Mesodermal cell (in vitro differentiated cells): ENCODE data around the gene AMBP.

ENCODE experiments used
- H3K27ac ChIP-seq: 2 replicates; pipeline ENCODE4 v1.7.0; 2013; ENCODE audit warnings: mild to moderate bottlenecking, low read depth, low read length, moderate library complexity; ENCODE audit not compliant: severe bottlenecking
- H3K36me3 ChIP-seq: 2 replicates; pipeline ENCODE4 v1.7.1; 2013; ENCODE audit warnings: mild to moderate bottlenecking, low read length, moderate library complexity; ENCODE audit not compliant: control insufficient read depth, insufficient read depth
- H3K4me1 ChIP-seq: one replicate; pipeline ENCODE4 v1.7.1; 2013; ENCODE audit warnings: mild to moderate bottlenecking, low read length; ENCODE audit not compliant: insufficient read depth, control insufficient read depth, poor library complexity, severe bottlenecking
- H3K4me3 ChIP-seq: 2 replicates; pipeline ENCODE4 v1.7.0; 2013; ENCODE audit warnings: low read length, control low read depth, mild to moderate bottlenecking; ENCODE audit not compliant: insufficient read depth, poor library complexity, severe bottlenecking; ENCODE audit errors: extremely low read depth
- H3K9me3 ChIP-seq: 2 replicates; pipeline ENCODE4 v1.7.1; 2013; ENCODE audit warnings: mild to moderate bottlenecking, low read length, moderate library complexity; ENCODE audit not compliant: control insufficient read depth
- WGBS, 2 experiments: methylation state at CpG; one replicate each; pipeline ENCODE4 v1.1.5; 2013; ENCODE audit warnings: missing lambda C conversion rate in 2 of 2; ENCODE audit not compliant: insufficient coverage in 2 of 2; 5-methylcytosine and 5-hydroxymethylcytosine counted together

Gene AMBP

DNA sequence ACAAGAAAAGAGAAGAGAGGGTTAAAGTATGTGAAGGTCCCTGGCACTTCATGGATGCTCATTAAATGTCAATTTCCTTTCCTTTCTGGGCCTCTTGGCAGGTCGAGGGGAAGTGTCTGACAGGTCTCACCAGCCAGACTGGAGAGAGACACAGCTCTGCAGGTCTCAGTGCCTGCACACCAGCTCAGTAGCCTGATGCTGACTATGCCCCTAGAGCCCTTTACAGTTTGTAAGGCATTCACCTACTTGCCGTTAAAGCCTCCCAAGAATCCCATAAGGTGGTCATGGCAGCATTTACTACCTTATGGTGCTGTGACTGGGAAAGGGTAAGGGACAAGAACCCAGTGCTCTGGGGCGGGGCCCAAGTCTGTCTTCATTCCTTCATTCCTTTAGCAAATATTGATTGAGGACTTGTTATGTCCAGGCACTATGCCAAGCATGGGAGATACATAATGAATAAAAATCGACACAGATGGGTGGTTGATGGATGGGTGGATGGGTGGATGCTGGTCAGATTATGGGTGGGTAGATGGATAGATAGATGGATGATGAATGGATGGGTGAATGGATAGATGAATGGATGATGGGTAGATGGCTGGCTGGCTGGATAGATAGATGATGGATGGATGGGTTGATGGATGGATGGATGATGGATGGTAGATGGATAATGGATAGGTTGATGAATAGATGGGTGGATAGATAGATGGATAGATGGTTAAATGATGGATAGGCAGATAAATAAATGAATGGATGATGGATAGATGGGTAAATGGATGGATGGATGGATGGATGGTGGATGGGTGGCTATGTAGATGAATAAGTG lies 42.3 kb upstream of the AMBP start:
- no peaks in the 10 kb centered on the region for H3K4me1 ChIP-seq

DNA sequence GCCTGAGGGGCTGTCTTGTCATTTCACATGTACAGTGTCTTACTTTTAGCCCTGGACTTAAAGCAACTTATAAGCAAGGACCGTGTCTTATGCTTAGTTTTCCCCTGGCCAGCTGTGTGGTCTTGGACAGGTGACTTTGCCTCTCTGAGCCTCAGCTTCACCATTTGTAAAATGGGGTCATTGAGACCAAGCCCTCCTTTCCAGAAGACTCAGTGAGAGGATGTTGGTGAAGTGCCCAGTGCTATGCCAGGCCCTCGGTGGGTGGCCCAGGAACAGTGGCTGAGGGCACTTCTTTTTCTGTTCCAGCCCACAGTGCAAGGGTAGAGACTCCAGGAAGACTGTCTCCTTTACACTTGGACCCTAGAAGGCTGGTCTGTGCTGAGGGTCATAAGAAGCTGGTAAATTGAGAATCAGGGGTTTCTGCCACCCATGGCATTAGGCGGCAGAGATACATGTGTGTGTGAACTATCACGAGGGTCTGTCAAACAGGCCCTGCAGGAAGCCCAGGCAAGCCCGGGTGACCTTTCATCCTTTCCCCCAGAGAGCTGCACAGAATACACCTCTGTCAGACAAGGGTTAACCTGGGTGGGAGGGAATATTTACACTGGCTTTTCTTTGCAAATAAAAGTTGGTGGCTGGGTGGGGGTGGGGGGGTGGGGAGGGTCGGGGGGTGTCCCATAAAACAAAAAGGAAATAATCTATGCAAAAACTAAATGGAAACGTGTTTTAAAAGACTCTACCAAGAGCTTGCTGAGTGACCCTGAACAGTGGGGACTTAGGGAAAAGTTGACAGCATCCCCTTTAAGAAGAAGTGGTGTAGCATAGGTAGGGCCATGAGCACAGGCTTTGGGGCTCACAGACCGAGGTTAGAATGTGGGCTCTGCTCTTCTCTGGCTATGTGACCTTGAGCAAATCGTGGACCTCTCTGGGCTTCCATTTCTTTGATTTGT lies 41.4 kb upstream of the AMBP start:
- Histone ChIP-seq H3K36me3 (no peaks in the 10 kb centered on the region), H3K4me3 (no peak overlapping the region), H3K9me3 (no peaks in the 10 kb centered on the region), H3K4me1 (no peaks in the 10 kb centered on the region), H3K27ac (no peak overlapping the region)
- WGBS, 2 experiments, result 76 to 80% methylated on average over 5 to 6 of the region's 9 CpGs

More for the DNA sequence above, 42.3 kb upstream of the AMBP start:
- H3K36me3 ChIP-seq, result no peaks in the 10 kb centered on the region
- no peaks in the 10 kb centered on the region for H3K9me3 ChIP-seq
- no peak overlapping the region for H3K4me3 ChIP-seq
- 66 to 92% methylated on average over 2 to 4 of the region's 4 CpGs for WGBS, 2 experiments
- H3K27ac ChIP-seq, result no peak overlapping the region

DNA sequence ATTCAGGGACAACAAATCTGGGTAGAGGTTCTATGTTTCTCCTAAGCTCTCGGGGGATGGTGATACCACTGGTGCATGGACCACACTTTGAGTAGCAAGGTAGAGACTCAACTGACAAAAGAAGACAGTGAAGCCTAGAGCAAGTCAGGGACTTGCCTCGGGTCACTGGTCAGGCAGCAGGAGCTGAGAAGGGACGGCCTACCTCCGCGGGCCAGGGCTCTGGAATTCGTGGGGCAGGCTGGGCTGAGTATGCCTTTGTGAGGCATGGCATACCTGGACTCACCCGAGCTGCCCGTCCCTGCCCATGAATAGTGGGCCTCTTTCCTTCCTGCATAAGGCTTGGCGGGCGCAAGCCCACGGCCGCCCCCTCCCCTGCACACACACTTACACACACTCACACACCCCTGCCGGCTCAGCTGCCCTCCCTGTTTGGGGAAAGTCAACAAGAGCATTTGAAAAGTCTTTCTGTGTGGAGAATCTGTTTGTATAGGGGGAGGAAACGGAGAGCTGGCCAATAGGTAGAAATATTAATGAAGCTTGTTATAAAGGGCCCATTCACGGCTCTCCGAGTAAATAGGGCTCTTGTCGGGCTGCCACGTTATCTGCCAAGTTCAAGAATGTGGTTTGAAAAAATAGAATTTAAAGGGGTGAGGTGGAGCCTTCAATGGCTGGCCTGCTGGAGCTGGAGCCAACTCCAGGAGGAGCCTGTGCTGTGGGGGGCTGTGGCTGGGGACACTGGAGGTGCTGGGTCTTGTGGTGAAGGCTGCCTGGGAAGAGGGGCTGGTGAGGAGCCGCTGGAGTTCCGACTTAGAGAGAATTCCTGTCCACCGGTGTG lies 40.1 kb upstream of the AMBP start:
- Histone ChIP-seq H3K9me3 (no peaks in the 10 kb centered on the region), H3K36me3 (no peaks in the 10 kb centered on the region), H3K4me3 (no peak overlapping the region), H3K4me1 (no peaks in the 10 kb centered on the region), H3K27ac (no peak overlapping the region)
- 84 to 85% methylated on average over 15 to 16 of the region's 21 CpGs for WGBS, 2 experiments

DNA sequence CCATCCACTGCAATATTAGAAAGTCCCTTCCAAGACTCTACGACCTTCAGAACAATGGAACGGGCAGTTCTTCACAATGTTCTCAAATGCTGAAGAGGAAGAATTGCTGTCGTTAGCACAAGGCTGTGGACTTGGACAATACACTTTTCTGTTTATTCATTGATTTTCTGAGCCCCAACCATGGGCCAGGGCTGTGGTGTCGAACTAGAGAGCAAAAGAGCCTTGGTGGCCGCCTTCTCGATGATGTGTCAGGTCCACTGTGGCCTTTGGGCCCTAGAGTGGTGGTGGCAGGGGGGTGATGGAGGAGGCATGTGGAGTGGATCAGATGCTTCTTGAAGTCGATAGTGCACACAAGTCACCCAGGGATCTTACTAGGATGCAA lies 39.5 kb upstream of the AMBP start:
- Histone ChIP-seq H3K4me3 (no peak overlapping the region), H3K4me1 (no peaks in the 10 kb centered on the region), H3K27ac (no peak overlapping the region), H3K36me3 (no peaks in the 10 kb centered on the region), H3K9me3 (no peaks in the 10 kb centered on the region)
- WGBS, 2 experiments, result 79 to 80% methylated on average over 5 to 7 of the region's 7 CpGs

DNA sequence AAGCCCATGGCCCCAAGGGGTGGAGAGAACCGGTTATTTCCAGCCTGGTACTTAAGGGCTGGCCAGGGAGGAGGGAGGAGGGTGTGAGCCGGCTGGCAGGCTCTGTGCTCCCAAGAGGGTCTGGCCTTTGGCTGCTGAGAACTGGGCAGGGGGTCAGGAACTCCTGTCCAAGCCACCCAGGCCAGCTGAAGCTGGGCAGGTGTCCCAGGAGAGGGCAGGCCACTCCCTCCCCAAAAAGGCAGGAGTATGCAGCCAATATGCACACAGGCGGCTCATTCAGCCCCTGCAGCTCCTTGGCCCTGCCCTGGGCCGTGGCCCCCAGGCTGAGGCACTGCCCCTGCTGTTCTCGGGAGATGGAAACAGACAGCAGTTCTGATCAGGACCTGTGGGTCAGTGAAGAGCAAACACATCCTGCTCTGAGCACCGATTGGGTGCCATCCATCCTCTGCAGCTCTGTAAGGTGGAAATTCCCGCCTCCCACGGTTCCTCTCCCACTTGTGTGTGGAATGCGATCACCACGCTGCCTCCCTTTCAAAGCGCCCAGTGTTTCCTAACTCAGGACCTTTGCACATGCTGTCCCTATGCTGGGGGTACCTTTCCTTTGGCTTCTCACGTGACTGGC lies 38.1 kb upstream of the AMBP start:
- WGBS, 2 experiments, result 83 to 86% methylated on average over 10 to 12 of the region's 12 CpGs
- Histone ChIP-seq H3K27ac (no peak overlapping the region), H3K36me3 (no peaks in the 10 kb centered on the region), H3K9me3 (no peaks in the 10 kb centered on the region), H3K4me1 (no peaks in the 10 kb centered on the region), H3K4me3 (no peak overlapping the region)

DNA sequence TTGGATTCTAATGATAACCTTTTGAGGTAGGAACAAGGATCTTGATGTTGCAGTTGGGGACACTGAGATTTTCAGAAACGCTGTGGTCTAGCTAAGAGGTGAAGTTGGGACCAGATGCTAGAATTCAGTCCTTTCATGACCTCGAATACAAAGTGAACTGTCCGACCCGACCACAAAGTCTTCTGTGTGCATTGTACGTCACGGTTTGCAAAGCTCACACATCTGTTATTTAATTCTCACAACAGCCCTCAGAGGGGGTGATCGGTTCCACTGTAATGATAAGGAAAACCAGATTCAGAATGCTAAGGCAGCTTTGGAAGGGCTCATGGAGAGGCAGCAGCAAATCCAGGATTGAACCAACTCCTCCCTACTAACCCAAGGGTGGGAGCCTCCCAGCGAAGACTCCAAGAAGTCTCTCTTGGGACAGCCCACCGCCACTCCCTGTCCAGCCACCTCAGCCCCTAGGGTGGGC lies 37.6 kb upstream of the AMBP start:
- WGBS, 2 experiments, result 96 to 100% methylated on average over 1 to 8 of the region's 9 CpGs
- Histone ChIP-seq H3K27ac (no peak overlapping the region), H3K36me3 (no peaks in the 10 kb centered on the region), H3K4me1 (no peaks in the 10 kb centered on the region), H3K4me3 (no peak overlapping the region), H3K9me3 (no peaks in the 10 kb centered on the region)

DNA sequence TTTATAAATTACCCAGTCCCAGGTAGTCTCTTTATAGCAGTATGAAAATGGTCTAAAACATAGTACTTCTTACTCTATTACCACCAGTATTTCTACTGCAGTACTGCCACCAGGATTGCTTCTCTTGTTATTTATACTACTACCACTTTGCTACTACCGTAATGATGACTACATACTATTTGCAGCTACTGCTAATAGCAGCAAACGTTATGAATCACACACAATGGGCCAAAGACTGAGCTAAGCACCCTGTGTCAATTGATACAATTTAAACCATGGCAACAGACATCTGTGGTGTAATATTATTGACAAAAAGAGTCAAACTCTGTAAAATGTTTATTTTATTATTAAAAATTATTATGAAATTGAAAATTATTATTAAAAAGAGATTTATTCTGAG lies 36.3 kb upstream of the AMBP start:
- Histone ChIP-seq H3K9me3 (no peaks in the 10 kb centered on the region), H3K4me3 (no peak overlapping the region), H3K36me3 (no peaks in the 10 kb centered on the region), H3K4me1 (no peaks in the 10 kb centered on the region), H3K27ac (no peak overlapping the region)
- WGBS, 2 experiments, result 84% methylated on average over 2 of the region's 2 CpGs; no CpG with 5 or more reads in 1 of the 2 experiments

DNA sequence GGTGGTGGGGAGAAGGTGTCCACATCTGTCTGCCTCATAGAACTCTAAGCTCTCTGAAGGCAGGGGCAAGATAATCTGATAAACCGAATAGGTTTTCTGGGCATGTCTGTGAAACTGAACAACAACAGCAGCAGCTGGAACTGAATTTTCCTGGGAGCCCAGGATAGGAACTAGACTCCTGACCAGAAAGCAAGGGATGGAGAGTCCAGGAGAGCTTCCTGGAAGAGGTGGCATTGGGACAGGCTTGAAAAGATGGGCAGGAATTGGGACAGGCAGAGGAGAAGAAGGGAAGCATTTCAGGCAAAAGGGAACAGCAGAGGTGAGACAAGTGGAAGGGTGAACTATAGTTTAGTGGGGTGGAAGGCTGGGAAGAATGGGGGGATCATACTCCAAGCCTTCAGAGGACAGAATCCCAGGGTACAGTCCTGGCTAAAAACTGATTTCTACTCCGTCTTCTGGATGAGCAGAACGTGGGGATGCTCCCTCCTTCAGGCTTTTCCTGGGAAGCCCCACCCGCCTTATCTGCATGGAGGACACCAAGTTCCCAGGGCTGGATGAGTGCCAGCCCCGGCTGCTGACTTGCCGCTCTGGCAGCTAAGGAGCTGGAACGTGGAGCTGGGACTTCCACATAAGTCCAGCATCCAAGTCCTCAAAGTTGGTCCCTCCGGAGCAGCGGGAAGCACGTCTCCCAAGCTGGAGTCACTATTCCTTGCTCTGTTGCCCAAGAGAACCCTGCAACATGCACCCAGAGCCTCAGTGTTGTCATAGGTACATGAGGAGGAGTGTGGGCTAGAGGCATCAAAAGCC lies 34.9 kb upstream of the AMBP start:
- Histone ChIP-seq H3K36me3 (no peaks in the 10 kb centered on the region), H3K9me3 (no peaks in the 10 kb centered on the region), H3K4me3 (no peak overlapping the region), H3K4me1 (peaks cover 3% of the 10 kb centered on the region), H3K27ac (no peak overlapping the region)
- WGBS, 2 experiments, result 75 to 84% methylated on average over 10 of the region's 10 CpGs

DNA sequence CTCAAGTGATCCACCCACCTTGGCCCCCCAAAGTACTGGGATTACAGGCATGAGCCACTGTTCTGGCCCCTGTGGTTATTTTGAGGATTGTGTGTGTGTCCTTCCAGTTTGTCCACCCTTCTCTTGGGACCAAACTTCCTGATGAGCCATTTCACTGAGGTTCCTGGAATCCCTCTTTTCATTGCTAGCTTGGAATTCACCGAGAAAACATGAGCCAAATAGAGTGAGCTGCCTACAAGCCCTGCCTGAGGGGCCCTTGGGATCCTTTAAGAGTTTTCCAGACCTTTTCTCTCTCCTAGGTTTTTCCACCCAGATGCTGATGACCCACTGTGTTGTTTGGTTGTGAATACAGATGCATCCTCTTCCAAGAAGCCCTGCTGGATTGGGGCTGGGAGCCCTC lies 34.2 kb upstream of the AMBP start:
- WGBS, 2 experiments, result 56 to 75% methylated on average over 1 of the region's 1 CpG
- no peak overlapping the region for H3K4me3 ChIP-seq
- H3K4me1 ChIP-seq, result peaks cover 3% of the 10 kb centered on the region
- H3K27ac ChIP-seq, result no peak overlapping the region
- no peaks in the 10 kb centered on the region for H3K9me3 ChIP-seq
- H3K36me3 ChIP-seq, result no peaks in the 10 kb centered on the region
